T-helper 9 cell (primary cell): ENCODE results near the gene CAPN5.

Experiments
- DNase-seq: peaks from one replicate; pipeline ENCODE4 v3.0.0-alpha.2; 2020

Gene CAPN5

GRCh38 chr11:77154381-77155081, 87.8 kb downstream of the CAPN5 start:
- no peak for DNase-seq

GRCh38 chr11:77155082-77155475, 88.3 kb downstream of the CAPN5 start:
- DNase-seq: no peak

- DNase-seq: no peak
Measured at GRCh38 chr11:77155556-77156130, 88.9 kb downstream of the CAPN5 start.

GRCh38 chr11:77156396-77157195, 89.8 kb downstream of the CAPN5 start:
- no peak for DNase-seq

GRCh38 chr11:77158041-77158695, 91.4 kb downstream of the CAPN5 start:
- no peak for DNase-seq

GRCh38 chr11:77159219-77159936, 92.6 kb downstream of the CAPN5 start:
- no peak for DNase-seq

GRCh38 chr11:77159937-77160495, 93.2 kb downstream of the CAPN5 start:
- no peak for DNase-seq

- DNase-seq: no peak
Measured at GRCh38 chr11:77163271-77163670, 96.5 kb downstream of the CAPN5 start.

- DNase-seq: no peak
Measured at GRCh38 chr11:77165066-77165465, 98.3 kb downstream of the CAPN5 start.

GRCh38 chr11:77166021-77166420, 99.2 kb downstream of the CAPN5 start:
- DNase-seq: no peak

GRCh38 chr11:77167111-77167626, 100.4 kb downstream of the CAPN5 start:
- DNase-seq: no peak

GRCh38 chr11:77167791-77168190, 101.0 kb downstream of the CAPN5 start:
- no peak for DNase-seq

- no peak for DNase-seq
Measured at GRCh38 chr11:77170107-77170506, 103.3 kb downstream of the CAPN5 start.

GRCh38 chr11:77171254-77171653, 104.5 kb downstream of the CAPN5 start:
- DNase-seq: no peak

GRCh38 chr11:77171885-77172665, 105.3 kb downstream of the CAPN5 start:
- no peak for DNase-seq

GRCh38 chr11:77172666-77172982, 105.9 kb downstream of the CAPN5 start:
- DNase-seq: no peak

GRCh38 chr11:77173494-77173893, 106.7 kb downstream of the CAPN5 start:
- no peak for DNase-seq

GRCh38 chr11:77174559-77174958, 107.8 kb downstream of the CAPN5 start:
- no peak for DNase-seq

- DNase-seq: no peak
Measured at GRCh38 chr11:77175021-77175842, 108.5 kb downstream of the CAPN5 start.
